Fibroblast of skin of left biceps (primary cell): ENCODE measurements around the gene FAM53C.
"Not testable (repeated sequence)": the region's sequence is repeated elsewhere in the genome, so short reads cannot be mapped to it uniquely, and the experiment has no call there.

ENCODE experiments used
- DNase-seq, 2 experiments: peaks; one replicate each; pipeline ENCODE4 v3.0.0-alpha.2; 2013; ENCODE audit warnings: low read depth in 2 of 2

Gene FAM53C

DNA sequence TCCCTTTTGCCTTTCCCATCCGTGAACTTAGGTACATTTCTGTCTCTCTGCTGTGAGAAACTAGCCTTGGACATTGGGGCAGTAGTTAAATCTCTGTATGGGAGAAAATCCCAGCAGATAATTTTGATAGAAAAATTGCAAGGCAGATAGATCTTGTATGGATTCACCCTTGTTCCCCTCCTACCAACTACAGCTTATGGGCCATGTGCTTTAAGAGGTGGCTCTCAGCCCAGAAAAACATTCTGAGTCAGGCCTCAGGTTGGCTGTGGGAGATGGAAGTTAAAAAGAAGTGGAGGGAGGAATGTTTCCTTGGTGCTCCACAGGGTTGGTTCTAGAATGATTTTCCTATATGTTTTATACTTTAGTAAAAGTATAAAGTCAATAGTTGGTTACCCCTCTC is 13.0 kb downstream of the FAM53C start:
- DNase-seq: peak; percentile 23 to 38

DNA sequence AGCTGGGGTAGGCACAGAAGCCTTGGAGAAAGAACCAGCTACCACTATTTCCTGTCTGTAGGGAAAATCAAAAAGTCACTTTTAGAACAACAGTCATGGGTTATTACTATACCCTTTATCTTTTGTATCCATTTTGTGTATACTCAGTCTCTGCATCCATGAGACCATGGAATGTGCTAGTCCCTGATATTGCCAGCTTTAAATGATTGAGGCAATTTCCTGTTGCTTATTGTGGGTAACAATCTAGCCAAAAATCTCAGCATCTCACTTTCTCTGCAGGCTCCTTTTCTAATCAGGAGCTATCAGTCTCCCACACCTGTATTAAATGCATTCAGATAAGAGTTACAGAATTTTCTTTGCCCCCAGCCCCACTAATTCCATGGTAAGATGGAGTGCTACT is 13.5 kb downstream of the FAM53C start:
- DNase-seq: no peak

DNA sequence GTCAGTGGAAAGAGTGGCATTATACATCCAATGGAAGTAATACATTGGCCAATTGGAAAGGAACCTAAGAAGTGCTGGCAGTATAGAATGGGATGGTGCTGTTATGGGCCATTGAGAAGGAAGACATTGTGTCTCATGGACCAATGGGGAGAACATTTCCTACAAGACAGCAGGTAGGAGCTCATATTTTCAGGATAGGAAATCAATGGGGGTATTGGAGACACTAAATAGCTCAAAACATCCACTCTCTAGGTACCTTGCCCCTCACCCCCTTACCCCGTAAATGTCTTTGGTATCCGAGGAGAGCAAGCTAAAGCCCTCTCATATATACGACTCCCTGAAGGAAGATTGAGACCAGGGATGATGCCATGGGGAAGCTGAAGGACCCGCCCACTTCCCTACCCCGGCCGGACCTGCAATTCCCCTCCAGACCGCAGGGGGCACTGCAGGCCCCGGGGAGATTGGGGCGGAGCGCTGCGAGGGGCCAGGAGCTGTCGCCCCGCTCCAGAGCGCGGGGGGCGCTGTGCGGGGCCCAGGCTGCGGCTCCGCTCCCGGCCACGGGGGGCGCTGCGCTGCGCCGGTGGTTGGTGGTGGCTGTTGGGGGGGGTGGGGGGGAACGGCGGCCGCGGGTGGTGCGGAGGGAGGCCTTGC is 14.1 kb downstream of the FAM53C start, which contains the start of gene KDM3B:
TSS of gene KDM3B (plus strand) at position 615 of the 651 bp plus-strand sequence. CDS start 111 bp downstream, outside the sequence.
- peak; percentile 60 to 62 for DNase-seq

- DNase-seq: peak; percentile 7 to 9
Observed at GRCh38 chr5:138352722-138353559, 14.9 kb downstream of the FAM53C start.

DNA sequence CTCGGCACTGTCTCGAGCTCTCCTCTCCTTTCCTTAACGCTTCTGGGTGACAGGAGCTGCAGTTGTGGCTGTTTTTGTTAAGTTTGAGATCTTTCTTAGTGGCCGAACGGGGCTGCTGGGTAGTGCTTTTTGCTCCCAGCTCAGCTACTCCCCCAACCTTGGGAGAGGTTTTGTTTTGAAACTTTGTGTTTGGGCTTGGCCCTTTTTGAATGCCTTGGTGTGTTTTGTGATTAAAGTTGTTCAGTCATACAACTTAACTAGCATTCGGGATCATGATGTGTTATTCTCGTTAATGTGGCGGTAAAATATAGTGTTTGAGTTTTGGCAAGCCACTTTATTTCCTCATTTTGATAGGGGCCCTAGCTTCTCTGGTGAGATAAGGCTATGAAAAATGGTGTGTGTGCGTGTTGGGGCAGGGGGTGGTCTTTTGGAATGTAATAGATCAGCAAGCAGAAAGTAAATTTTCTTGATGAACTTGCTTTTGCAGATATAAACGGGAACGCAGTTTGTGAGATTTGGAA is 15.6 kb downstream of the FAM53C start:
- peak; percentile 3 to 6 for DNase-seq

DNA sequence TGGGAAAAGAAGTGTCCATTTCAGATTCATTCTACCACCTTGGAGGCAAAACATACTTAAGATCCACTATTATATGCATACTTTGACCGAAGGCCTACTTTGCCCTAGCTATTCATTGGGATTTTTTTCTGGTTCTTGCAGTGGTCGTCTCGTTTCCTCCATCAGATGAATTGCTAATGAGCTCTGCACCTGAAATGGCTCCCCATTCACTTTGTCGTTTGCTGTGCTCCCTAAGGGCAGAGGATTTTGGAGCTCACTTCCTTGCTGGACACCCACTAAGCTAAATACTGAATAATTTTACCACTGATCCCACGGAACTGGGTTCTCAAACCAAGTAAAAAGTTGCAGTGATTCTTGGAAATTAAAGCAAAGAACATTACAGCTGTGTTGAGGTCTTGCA is 16.3 kb downstream of the FAM53C start:
- DNase-seq: no peak

DNA sequence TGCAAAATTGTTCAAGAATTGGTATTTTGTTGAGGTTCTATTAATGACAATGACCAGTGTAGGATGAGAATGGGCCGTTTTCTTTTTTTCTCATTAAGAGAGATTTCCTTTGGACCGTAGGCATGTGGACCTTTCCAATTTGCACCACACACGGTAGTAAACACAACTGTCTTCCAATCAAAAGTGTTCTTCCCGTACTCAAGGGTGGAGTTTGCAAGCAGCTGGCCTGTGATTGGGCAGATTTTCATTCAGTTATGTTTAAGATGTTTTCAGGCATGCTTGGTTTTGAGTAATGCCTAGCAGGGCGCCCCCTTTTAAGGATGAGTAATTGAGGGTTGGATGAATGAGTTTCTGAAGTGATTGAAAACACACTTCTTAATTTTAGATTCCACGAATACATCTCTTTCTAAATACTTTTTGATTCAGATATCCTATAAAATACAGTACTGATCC is 16.9 kb downstream of the FAM53C start:
- DNase-seq: peak; percentile 46 to 50

DNA sequence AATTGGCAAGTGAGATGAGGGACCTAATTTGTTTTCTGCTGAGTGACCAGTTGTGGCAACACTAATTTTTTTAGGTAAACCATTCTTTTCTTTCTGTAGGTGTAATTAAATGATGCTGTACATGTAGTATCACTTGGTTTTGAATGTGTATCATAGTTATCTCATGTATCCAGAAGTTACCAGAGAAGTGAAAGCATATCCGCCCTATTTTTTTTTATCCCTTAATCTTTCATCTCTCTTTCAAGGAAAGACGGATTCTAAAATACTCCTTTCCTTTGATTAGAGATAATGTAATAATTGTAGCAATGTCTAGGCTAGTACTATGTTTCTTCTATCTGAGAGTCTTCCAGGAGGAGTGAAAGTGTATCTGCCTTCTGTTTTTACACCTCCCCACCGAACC is 21.6 kb downstream of the FAM53C start:
- no peak for DNase-seq

- no peak for DNase-seq
Observed at GRCh38 chr5:138360941-138361452, 22.9 kb downstream of the FAM53C start.

DNA sequence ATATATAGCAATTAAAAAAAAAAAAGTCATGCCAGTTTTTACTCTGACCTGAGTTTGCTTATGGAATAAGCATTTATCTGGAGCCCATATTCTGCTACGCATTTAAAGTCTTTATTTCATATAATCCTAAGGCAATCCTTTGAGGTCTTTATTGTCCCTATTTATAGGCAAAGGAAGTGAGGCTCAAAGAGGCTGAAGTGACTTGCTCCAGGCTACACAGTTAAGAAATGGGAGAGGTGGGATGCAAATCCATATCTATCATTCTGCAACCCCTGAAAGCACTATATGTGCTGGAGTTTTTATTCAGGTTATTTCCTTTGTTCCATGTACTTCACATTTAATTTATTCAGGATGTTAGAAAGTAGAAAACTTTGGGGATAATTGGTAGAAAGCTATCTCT is 26.5 kb downstream of the FAM53C start:
- DNase-seq: no peak

DNA sequence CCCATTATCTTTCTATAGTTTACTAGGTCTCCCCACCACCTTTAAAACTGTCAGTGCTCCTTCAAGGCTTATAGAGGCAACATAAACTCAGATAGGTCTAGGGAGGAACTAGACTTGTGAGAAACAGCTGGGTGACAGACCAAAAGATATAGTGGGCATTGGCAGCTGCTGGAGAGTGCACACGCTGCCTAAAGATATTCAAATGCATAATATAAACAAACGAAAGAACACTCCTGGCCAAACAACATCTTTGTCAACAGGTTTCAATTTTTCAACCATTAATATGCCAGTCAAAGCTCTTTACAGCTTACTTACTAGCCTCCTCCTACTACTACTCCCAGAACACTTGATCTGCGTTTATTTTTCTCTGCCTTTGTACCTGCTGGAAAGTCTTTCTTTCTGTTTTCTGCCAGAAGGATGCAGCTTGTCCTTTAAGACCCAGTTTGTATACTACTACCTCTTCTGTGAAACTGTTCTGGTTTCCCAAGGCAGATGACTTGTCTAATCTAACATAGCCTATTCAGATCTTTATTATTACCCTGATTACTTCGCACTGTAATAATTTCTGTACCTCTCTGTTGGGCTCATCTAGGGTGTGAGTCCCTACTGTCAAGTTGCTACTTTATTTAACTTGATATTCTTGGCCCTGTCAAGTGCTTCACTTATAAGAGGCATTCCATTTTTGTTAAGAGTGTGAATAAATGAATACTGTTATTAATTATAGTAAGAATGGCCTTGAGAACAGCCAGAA is 28.7 kb downstream of the FAM53C start:
- no peak for DNase-seq

GRCh38 chr5:138369261-138369660 is 31.2 kb downstream of the FAM53C start:
- no peak for DNase-seq

- DNase-seq: no peak
Observed at GRCh38 chr5:138369706-138370105, 31.6 kb downstream of the FAM53C start.

DNA sequence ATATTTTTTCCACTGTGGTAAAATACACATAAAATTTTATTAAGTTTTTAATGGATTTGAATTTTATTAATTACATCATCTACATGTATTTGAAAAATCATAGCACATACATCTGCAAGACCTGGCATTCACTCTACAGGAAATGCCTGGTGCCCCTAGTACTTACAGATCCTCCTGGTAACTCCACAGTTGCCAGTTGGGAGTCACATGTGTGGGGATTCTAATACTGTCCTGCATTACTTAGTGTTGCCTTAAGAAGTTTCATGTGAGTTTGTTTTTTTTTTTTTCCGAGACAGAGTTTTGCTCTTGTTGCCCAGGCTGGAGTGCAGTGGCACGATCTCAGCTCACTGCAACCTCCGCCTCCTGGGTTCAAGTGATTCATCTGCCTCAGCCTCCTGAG is 32.5 kb downstream of the FAM53C start:
- DNase-seq: no peak

- no peak for DNase-seq
Observed at GRCh38 chr5:138371454-138371853, 33.4 kb downstream of the FAM53C start.

DNA sequence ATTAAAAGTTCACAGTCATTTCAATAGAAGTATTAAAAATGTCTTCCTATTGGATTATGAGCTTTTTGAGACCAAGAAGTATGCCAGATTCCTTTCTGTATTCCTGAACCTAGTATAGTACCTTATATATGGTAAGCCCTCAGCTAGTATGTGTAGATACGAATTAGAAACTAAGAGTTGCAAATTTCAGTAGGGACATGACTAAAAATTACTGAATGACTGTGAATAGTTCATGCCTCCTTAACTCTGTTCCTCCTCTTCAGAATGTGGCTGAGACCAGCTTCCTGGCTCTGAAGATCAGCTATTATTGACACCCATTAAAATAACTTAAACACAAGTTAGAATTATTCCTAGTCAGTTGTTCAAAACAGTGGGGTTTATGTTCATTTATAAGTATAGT is 34.2 kb downstream of the FAM53C start:
- no peak for DNase-seq

DNA sequence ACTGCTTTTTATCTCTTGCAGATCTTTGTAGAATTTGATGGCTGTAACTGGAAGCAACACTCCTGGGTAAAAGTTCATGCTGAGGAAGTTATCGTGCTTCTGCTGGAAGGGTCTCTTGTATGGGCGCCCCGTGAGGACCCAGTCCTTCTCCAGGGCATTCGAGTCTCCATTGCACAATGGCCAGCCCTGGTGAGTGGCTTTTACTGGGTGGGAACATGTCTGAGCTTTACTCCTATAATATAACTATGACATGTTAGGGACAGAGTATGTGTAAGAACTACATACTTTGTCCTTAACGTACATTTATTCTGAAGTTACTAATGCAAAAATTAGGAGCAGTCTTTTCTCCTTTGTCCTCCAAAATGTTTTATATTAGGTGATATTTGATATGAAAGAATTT is 34.6 kb downstream of the FAM53C start:
- DNase-seq: no peak

DNA sequence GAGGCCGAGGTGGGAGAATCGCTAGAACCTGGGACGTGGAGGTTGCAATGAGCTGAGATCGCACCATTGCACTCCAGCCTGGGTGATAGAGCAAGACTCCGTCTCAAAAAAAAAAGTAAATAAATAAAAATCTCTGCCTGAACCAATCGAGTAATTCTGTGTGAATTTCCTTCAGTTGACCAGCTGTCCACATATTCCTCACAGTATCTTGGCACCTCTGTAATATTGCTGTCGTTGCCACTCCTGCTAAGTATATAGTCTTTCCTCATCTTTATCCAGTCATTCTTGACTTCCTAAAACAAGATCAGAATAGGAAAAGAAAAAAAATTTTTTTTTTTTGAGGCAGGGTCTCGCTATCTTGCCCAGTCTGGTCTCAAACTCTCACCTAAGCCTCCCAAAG is 44.3 kb downstream of the FAM53C start:
- DNase-seq: no peak

GRCh38 chr5:138385660-138386059 is 47.6 kb downstream of the FAM53C start:
- DNase-seq: no peak

DNA sequence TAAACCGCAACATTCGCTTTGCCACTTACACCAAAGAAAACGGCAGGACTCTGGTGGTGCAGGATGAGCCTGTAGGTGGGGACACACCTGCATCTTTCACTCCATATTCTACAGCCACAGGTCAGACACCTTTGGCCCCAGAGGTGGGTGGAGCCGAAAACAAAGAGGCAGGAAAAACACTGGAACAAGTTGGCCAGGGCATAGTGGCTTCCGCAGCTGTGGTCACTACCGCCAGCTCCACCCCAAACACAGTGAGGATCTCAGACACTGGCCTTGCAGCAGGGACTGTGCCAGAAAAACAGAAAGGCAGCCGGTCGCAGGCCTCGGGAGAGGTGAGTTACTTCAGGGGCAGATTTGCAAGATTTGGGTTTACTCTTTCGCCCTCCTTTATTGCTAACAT is 48.2 kb downstream of the FAM53C start:
- no peak for DNase-seq

- DNase-seq: no peak
Observed at GRCh38 chr5:138389332-138389731, 51.3 kb downstream of the FAM53C start.

DNA sequence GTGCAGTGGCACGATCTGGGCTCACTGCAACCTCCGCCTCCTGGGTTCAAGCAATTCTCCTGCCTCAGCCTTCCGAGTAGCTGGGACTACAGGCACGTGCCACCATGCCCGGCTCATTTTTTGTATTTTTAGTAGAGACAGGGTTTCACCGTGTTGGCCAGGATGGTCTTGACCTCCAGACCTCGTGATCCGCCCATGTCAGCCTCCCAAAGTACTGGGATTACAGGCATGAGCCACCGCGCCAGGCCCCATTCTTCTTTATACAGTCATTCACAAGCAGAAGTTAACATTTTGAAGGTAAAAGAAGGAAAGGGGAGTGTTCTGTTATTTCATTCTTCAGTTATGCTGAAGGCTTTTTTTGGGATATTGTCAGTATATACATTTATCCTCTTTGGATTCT is 51.8 kb downstream of the FAM53C start:
- DNase-seq: not testable (repeated sequence)
